GM13976 (cell line): ENCODE results near the gene NEIL3.
"Not testable (repeated sequence)": the region's sequence is repeated elsewhere in the genome, so short reads cannot be mapped to it uniquely, and the experiment has no call there.

Experiments used
- DNase-seq: peaks from one replicate; pipeline ENCODE4 v3.0.0; 2012; ENCODE audit warnings: low spot score
- CTCF ChIP-seq: IDR thresholded peaks from 2 replicates; pipeline ENCODE4 v1.5.1; 2012; ENCODE audit warnings: borderline replicate concordance, mild to moderate bottlenecking; ENCODE audit not compliant: insufficient read depth; ENCODE audit errors: extremely low read depth, missing control alignments, control extremely low read depth
- in situ Hi-C: fragments of 300-500 bp; cut with MboI; formaldehyde crosslinking; loops from one replicate; pipeline ENCODE4 v1.12.0; 2022; ENCODE audit warnings: low sequenced_read_pairs, mixed read lengths, inconsistent platforms; ENCODE audit not compliant: unreplicated experiment

Gene NEIL3

DNA sequence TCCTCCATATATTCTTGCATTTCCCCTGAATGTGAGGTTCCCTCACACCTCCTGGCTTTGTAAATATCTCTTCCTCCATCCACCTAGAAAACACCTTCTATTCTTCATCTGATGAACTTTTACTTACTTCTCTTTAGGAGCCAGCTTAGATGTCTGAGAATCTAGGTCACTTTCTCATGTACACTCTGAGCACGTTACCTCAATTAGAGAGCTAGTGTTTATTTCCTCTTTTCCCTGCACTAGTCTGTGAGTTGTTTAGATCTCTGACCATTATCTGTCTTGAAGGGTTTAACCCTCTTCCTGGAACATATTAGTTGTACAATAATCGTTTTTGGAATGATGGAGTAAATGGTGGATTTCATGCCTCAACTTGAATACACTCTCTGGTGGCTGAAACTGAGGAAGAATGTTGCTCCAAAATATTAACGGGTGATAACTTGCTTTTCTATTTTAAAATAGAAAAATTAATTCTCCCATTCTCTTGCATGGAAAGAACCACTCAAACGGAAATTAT, 8.5 kb upstream of the NEIL3 start:
- TF ChIP-seq CTCF: no peak
- in situ Hi-C loops: no loop called here
- no peak for DNase-seq

DNA sequence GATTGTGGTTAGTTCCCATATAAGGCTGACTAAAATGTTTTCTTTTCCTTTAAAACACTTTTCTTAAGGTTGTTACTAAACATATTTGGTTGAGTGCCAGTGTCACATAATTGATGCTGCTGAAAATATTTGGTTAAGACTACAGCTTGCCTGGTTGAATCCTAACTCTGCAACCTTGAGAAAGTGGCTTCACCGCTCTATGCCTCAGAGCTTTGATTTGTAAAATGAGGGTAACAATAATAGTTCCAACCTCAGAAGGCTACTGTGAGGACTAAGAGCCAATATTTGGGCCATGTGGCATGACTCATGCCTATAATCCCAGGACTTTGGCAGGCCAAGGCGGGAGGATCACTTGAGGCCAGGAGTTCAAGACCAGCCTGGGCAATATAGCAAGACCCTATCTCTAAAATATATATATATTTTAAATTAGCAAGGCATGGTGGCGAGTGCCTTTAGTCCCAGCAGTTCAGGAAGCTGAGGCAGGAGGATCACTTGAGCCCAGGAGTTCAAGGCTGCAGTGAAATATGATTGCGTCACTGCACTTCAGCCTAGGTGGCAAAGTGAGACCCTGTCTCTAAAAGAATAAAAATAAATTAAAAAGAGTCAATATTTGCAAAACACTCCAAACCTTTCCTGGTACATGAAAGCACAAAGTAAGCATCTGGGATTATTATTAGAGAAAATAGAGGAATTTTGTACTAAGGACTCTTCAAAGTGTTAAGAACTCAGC, 7.1 kb upstream of the NEIL3 start:
- in situ Hi-C loops: no loop called here
- no peak for DNase-seq
- TF ChIP-seq CTCF: no peak

DNA sequence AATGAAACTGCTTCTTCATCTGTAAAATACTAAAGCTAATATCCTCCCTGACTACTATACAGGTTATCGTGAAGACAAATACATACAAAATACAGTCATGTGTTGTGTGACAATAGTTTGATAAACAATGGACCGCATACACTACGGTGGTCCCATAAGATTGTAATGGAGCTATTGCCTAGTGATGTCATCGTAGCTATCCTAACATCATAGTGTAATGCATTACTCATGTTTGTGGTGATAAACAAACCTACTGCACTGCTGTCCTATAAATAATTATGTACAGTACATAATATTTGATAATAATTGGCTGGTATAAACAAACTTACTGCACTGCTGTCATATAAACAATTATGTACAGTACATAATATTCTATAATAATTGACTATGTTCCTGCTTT, 5.6 kb upstream of the NEIL3 start:
- DNase-seq: no peak
- TF ChIP-seq CTCF: no peak
- in situ Hi-C loops: no loop called here

DNA sequence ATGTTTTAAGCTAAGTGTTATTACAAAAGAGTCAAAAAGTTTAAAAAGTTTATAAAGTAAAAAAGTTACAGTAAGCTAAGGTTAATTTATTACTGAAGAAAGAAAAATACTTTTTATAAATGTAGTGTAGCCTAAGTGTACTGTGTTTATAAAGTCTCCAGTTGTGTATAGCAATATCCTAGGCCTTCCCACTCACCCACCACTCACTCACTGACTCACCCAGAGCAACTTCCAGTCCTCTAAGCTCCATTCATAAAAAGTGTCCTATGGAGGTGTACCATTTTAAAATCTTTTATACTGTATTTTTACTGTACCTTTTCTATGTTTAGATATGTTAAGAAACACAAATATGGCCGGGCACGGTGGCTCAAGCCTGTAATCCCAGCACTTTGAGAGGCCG, 4.8 kb upstream of the NEIL3 start:
- in situ Hi-C loops, DNase-seq: not testable (repeated sequence)

GRCh38 chr4:177308125-177308524, 1.5 kb upstream of the NEIL3 start:
- in situ Hi-C loops: no loop called here

DNA sequence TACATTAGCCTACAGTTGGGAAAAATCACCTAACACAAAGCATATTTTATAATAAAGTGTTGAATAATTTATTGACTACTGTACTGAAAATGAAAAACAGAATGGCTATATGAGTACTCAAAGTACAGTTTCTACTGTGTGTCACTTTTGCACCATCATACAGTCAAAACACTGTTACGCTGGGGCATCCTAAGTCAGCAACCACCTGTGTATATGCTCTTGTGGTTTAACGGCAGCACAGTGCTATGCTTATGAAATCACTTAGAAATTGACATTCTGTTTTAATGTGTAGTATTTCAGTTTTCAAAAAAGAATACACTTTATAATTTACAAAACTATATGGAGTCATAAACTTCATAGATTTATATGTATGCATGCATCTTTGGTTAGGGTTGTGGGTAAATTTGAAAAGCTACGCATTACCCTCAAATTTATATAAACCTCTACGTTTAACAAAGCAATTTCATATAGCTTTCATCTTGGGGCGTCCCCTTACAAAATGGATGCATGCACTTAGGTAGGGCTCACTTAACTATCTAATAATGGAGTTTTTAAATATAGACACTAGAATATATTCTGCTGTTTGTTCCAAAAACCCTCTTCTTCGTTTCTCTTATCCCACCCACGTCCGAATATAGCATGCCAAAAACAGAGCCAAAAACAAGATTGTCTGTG, 690 bp upstream of the NEIL3 start:
- no peak for TF ChIP-seq CTCF
- in situ Hi-C loops: no loop called here
- DNase-seq: no peak

More at GRCh38 chr4:177308125-177308524, 1.5 kb upstream of the NEIL3 start:
- DNase-seq: no peak
- TF ChIP-seq CTCF: no peak

GRCh38 chr4:177311589-177311988, 1.9 kb downstream of the NEIL3 start:
- no peak for DNase-seq
- TF ChIP-seq CTCF: no peak
- in situ Hi-C loops: no loop called here
